Skeletal muscle satellite cell (primary cell): ENCODE results near the gene TMEM221.

ENCODE experiments used
- H3K27me3 ChIP-seq: 2 replicates; pipeline ENCODE4 v1.7.0; 2013; ENCODE audit warnings: low read length; ENCODE audit not compliant: control insufficient read depth, insufficient read depth
- H3K36me3 ChIP-seq: 2 replicates; pipeline ENCODE4 v1.7.0; 2013; ENCODE audit warnings: mild to moderate bottlenecking, control low read depth, low read length; ENCODE audit not compliant: insufficient read depth
- H3K4me1 ChIP-seq: 2 replicates; pipeline ENCODE4 v1.7.0; 2013; ENCODE audit warnings: low read length; ENCODE audit not compliant: control insufficient read depth, insufficient read depth
- H3K4me2 ChIP-seq: 2 replicates; pipeline ENCODE4 v1.7.0; 2013; ENCODE audit warnings: mild to moderate bottlenecking, low read length
- H3K4me3 ChIP-seq: 2 replicates; pipeline ENCODE4 v1.7.0; 2013; ENCODE audit warnings: low read length
- H3K9ac ChIP-seq: 2 replicates; pipeline ENCODE4 v1.7.0; 2013; ENCODE audit warnings: mild to moderate bottlenecking, low read depth, low read length, moderate library complexity
- H3K9me3 ChIP-seq: replicated peaks from 2 replicates; pipeline ENCODE4 v1.7.0; 2013; ENCODE audit warnings: mild to moderate bottlenecking, control low read depth, low read length

Gene TMEM221

DNA sequence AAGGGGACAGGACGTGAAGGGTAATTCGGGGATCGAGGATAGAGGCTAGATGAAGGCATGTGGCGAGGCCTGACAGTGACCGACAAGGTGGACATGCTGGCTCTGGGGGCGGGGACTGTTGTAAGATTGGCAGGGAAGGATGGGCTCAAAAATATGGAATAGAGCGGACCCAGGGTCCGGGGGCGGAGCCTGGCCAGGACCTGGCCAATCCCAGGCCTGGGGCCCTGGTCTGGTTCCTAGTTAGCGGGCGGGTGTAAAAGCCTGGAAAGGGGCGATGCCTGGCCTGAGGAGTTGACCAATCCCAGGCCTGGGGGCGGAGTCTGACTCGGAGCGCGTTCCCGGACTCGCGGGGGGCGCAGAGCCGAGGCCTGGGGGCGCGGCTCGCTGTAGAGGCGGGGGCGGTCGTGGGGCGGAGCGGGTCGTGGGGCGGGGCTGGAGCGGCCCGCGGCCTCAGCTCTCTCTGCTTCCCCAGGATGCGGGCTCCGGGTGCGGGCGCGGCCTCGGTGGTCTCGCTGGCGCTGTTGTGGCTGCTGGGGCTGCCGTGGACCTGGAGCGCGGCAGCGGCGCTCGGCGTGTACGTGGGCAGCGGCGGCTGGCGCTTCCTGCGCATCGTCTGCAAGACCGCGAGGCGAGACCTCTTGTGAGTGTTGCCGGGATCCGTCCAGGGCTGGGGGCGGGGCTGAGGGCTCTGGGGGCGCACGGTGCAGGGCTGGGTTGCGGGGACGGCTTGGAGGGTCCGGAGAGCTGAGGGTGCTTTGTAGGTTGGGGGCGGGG lies 21.8 kb upstream of the TMEM221 start, which contains the start of gene SLC27A1:
SLC27A1 (plus strand) TSS at position 457 of the 774 bp plus-strand sequence; CDS start at position 474, 17 bp downstream.
- H3K36me3 ChIP-seq, result no peaks in the 10 kb centered on the region
- H3K9me3 ChIP-seq, result no peaks in the 10 kb centered on the region
- H3K4me3 ChIP-seq, result peak within 1 kb of the TSS; percentile 86
- peak within 1 kb of the TSS; percentile 81 for H3K9ac ChIP-seq
- peaks cover 27% of the 10 kb centered on the region for H3K4me1 ChIP-seq
- peak within 1 kb of the TSS; percentile 99 for H3K4me2 ChIP-seq
- no peaks in the 10 kb centered on the region for H3K27me3 ChIP-seq

DNA sequence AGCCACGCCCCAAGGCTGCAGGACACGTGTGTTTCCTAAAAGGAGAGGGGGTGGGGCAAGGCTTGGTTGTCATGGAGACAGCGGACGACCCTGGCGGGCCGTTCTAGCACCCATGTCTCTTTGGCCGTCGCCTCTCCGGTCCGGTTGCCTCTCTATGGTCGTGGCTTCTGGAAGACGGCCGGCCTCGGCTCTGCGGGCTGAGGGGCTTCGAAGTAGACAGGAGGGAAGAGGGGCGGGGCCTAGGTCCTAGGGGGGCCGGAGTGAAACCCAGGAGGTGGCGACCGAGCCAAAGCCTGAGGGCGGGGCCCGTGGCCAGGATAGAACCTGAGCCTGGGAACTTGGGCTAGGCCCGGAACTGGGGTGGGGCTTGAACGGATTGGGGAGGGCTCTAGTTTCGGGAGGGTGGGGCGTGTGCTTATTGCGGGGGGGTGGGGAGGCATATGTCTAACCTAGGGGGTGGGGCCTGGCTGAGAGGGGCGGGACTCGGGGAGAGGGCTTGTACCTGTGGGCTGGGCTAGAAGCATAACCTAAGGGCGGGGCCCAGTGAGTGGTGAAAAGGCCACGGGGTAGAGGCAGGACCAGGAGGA lies 21.1 kb upstream of the TMEM221 start:
- no peaks in the 10 kb centered on the region for H3K36me3 ChIP-seq
- no peaks in the 10 kb centered on the region for H3K9me3 ChIP-seq
- H3K9ac ChIP-seq, result peak overlapping the region; percentile 62
- peaks cover 2% of the 10 kb centered on the region for H3K27me3 ChIP-seq
- peak overlapping the region; percentile 99 for H3K4me2 ChIP-seq
- H3K4me3 ChIP-seq, result peak overlapping the region; percentile 86
- H3K4me1 ChIP-seq, result peaks cover 23% of the 10 kb centered on the region

DNA sequence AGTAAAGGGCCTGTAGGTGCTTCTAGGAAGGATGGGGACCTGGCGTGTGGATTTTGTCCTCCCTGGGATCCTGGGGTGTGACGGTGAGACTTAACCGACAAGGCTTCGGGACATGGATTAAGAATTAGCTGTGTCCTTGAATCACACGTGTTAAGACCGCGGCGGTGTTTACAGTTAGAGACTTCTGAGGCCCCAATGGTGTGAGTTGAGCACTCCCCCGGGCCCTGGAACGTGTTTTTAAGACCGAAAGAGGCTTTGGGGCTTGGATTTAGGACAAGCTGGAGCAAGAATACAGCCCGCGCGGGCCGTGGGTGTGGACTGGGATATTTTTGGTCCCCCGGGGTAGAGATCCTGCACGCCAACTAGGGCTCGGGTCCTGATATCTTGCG lies 20.6 kb upstream of the TMEM221 start:
- Histone ChIP-seq H3K4me1 (peaks cover 23% of the 10 kb centered on the region), H3K9me3 (no peaks in the 10 kb centered on the region), H3K4me2 (peak overlapping the region; percentile 99), H3K36me3 (no peaks in the 10 kb centered on the region), H3K4me3 (peak overlapping the region; percentile 86), H3K27me3 (peaks cover 4% of the 10 kb centered on the region), H3K9ac (peak overlapping the region; percentile 62)

DNA sequence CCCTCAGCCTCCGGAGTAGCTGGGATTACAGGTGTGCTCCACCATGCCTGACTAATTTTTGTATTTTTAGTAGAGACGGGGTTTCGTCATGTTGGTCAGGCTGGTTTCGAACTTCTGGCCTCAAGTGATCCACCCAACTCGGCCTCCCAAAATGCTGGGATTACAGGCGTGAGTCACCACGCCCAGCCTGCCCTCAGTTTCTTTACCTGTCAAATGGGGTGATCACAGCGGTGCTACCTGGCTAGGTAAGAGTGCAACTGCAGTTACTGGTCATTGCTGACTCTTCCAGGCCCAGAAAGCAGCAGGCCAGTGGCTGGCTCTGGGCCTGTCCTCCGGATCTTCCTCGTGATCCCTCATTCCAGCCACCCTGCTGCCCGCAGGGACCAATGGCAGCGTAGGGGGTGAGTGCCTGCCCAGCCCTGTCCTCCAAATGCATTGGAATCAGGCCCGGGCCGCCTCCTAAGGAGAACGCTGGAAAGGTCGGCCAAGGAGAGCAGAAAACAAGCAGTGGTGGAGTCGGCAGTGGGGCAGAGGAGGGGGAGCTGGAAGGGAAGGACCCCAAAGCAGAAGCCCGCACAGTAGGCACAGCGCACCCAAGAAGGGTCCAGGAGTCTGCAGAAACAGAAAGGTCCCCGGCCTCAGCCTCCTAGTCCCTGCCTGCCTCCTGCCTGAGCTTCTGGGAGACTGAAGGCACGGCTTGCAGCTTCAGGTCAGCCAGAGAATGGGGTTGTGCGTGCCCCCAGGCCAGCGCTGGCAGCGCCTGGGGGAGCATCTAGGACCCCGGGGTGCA lies 20.0 kb upstream of the TMEM221 start:
- peak overlapping the region; percentile 62 for H3K9ac ChIP-seq
- peak overlapping the region; percentile 86 for H3K4me3 ChIP-seq
- H3K4me2 ChIP-seq, result peak overlapping the region; percentile 99

DNA sequence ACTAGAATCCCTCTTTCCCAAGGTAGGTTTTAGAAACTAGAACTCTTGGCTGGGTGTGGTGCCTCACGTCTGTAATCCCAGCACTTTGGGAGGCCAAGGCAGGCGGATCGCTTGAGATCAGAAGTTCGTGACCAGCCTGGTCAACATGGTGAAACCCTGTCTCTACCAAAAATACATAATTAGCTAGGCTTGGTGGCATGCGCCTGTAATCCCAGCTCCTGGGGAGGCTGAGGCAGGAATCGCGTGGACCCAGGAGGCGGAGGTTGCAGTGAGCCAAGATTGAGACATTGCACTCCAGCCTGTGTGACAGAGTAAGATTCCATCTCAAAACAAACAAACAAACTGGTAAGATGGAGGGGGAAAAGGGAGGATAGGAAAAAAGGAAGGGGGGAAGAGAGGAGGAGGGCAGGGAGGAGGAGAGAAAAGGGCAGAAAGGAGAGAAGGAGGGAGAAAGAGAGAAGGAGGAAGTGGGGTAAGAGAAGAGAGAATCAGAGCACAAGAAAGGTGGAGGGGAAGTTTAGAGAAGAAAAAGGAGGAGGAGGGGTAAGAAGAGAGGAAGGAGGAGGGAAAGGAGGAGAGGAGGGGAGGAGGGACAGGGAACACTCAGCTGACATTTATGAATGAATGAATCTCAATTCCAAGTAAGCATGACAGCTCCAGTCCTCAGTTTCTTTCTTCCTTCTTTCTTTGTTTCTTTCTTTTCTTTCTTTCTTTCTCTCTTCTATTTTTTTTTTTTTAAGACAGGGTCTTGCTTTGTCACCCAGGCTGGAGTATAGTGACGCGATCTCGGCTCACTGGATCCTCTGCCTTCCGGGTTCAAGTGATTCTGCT lies 19.2 kb upstream of the TMEM221 start:
- H3K4me3 ChIP-seq, result no peak overlapping the region

More for the DNA sequence above, 20.0 kb upstream of the TMEM221 start:
- Histone ChIP-seq H3K9me3 (no peaks in the 10 kb centered on the region), H3K27me3 (peaks cover 4% of the 10 kb centered on the region), H3K36me3 (no peaks in the 10 kb centered on the region), H3K4me1 (peaks cover 23% of the 10 kb centered on the region)

DNA sequence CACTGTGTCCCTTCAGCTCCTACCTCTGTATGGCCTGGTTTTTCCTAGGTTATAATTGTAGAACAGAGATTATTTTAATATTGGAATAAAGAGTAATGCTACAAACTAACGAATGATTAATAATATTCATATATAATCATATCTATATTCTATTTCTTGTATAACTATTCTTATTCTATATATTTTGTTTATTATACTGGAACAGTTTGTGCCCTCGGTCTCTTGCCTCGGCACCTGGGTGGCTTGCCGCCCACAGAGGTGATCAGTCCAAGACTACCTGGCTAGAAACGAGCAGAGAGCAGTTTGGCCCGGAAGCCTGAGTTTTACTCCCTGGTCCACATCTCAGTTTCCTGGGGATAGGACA lies 18.0 kb upstream of the TMEM221 start:
- H3K4me2 ChIP-seq, result no peak overlapping the region
- H3K4me3 ChIP-seq, result no peak overlapping the region
- peaks cover 4% of the 10 kb centered on the region for H3K27me3 ChIP-seq
- H3K9me3 ChIP-seq, result no peaks in the 10 kb centered on the region
- H3K36me3 ChIP-seq, result no peaks in the 10 kb centered on the region
- peaks cover 20% of the 10 kb centered on the region for H3K4me1 ChIP-seq
- H3K9ac ChIP-seq, result no peak overlapping the region

More for the DNA sequence above, 19.2 kb upstream of the TMEM221 start:
- no peaks in the 10 kb centered on the region for H3K36me3 ChIP-seq
- no peak overlapping the region for H3K9ac ChIP-seq
- H3K4me1 ChIP-seq, result peaks cover 21% of the 10 kb centered on the region
- no peak overlapping the region for H3K4me2 ChIP-seq
- H3K27me3 ChIP-seq, result peaks cover 4% of the 10 kb centered on the region
- H3K9me3 ChIP-seq, result no peaks in the 10 kb centered on the region

DNA sequence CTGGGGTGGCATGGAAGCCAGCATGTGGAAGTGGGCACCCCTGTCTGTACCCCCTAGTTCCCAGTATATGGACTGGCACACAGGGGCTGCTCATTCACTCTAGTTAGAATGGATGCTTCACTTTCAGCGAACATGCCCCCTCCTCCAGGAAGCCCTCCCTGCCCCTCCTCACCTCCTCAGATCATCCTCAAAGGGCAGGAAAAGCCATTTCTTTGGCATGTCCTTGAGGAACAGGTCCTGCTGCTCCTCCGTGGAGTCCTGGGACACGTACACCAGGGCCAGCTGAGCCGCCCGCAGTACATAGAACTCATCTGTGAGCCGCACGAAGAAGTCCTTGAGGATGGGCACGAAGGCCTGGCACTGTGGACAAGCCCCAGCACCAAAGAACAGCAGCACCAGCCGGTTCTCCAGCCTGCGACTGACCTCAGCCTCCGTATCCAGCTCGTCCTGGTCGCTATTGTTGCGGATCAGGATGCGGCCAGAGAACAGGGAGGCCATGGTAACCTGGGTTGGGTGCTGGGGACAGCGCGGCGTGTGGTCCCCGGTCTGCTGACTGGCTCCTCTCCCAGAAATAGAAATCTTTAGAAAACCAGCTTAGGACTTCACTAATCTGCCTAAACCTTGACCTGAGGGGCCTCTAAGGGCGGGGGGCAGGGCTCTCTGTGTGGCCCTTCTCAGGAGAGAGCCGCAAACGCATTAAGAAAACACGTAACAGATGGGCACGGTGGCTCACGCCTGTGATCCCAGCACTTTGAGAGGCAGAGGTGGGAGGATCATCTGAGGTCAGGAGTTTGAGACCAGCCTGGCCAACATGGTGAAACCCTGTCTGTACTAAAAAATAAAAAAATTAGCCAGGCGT lies 12.1 kb upstream of the TMEM221 start, which contains the start of gene NXNL1:
NXNL1 (minus strand) TSS at position 555 of the 859 bp plus-strand sequence; CDS start at position 498, 57 bp downstream.
- H3K4me2 ChIP-seq, result no peak within 1 kb of the TSS
- H3K4me1 ChIP-seq, result no peaks in the 10 kb centered on the region
- no peaks in the 10 kb centered on the region for H3K36me3 ChIP-seq
- H3K9ac ChIP-seq, result no peak within 1 kb of the TSS
- H3K27me3 ChIP-seq, result peaks cover 46% of the 10 kb centered on the region
- no peak within 1 kb of the TSS for H3K4me3 ChIP-seq
- no peaks in the 10 kb centered on the region for H3K9me3 ChIP-seq

DNA sequence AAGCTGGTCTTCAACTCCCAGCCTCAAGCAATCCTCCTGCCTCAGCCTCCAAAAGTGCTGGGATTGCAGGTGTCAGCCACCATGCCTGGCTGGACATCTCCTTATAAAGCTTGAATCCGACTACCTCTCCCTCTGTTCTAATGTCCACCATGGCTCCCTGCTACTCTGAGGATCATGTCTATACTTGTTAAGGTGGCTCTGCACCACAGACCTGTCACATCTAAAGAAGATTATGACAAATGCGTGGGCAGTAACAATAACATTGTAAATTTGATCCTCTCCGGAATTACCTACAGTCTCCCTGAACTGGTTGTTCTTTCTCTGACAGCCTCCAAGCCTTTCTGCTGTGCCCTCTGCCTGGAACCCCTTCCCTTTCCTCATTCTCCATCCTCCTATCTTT lies 10.5 kb upstream of the TMEM221 start:
- no peaks in the 10 kb centered on the region for H3K36me3 ChIP-seq
- H3K4me1 ChIP-seq, result no peaks in the 10 kb centered on the region
- H3K4me2 ChIP-seq, result no peak overlapping the region
- H3K27me3 ChIP-seq, result peaks cover 53% of the 10 kb centered on the region
- no peak overlapping the region for H3K9ac ChIP-seq
- no peaks in the 10 kb centered on the region for H3K9me3 ChIP-seq
- no peak overlapping the region for H3K4me3 ChIP-seq

DNA sequence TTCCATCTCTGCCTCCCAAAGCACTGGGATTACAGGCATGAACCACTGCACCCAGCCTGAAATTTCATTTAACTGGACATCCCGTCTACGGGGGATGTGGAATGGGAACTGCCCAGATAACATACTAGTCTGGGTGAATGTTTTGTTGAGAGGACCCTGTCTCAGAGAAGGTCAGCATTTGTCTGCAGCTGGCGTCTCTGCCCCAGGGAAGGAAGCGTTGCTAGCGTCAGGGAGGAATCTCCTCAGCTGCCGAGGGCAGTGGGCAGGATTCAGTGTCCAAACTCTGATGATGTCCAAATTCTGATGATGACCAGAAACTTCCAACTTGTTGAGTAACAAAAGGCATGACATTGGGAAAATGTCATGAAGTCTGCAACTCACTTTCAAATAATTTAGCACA lies 9.1 kb upstream of the TMEM221 start:
- no peak overlapping the region for H3K4me2 ChIP-seq

DNA sequence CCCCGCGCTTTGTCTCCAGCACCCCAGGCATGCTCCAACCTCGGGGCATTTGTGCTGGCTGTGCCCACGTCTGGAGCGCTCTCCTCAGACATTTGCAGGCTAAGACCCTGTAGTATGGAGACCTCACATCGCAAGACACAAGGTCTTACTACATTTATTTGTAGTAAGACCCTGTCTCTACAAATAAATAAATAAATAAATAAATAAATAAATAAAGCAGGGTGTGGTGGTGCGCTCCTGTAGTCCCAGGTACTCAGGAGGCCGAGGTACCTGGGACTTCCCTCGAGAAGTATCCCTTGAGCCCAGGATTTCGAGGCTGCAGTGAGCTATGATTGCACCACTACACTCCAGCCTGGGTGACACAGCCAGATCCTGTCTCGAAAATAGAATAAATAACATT lies 7.7 kb upstream of the TMEM221 start:
- H3K4me2 ChIP-seq, result no peak overlapping the region

More for the DNA sequence above, 9.1 kb upstream of the TMEM221 start:
- Histone ChIP-seq H3K4me1 (no peaks in the 10 kb centered on the region), H3K27me3 (peaks cover 57% of the 10 kb centered on the region), H3K36me3 (no peaks in the 10 kb centered on the region), H3K4me3 (no peak overlapping the region), H3K9ac (no peak overlapping the region), H3K9me3 (no peaks in the 10 kb centered on the region)

More for the DNA sequence above, 7.7 kb upstream of the TMEM221 start:
- Histone ChIP-seq H3K36me3 (no peaks in the 10 kb centered on the region), H3K27me3 (peaks cover 62% of the 10 kb centered on the region), H3K4me3 (no peak overlapping the region), H3K4me1 (no peaks in the 10 kb centered on the region), H3K9ac (no peak overlapping the region), H3K9me3 (no peaks in the 10 kb centered on the region)
